Ectodermal cell (in vitro differentiated cells): ENCODE measurements around the gene ZNF341.
A peak's percentile ranks its signal among the peaks of the same experiment; 100 is the strongest.

Experiments
- H3K27ac ChIP-seq: 2 replicates; pipeline ENCODE4 v1.7.0; 2013; ENCODE audit warnings: mild to moderate bottlenecking, low read depth, low read length; ENCODE audit not compliant: insufficient read depth, poor library complexity, severe bottlenecking
- H3K27me3 ChIP-seq: 2 replicates; pipeline ENCODE4 v1.7.0; 2013; ENCODE audit warnings: mild to moderate bottlenecking, low read length; ENCODE audit not compliant: insufficient read depth, control insufficient read depth, poor library complexity, severe bottlenecking
- H3K36me3 ChIP-seq: one replicate; pipeline ENCODE4 v1.7.0; 2013; ENCODE audit warnings: low read length; ENCODE audit not compliant: control insufficient read depth, insufficient read depth
- H3K4me1 ChIP-seq: one replicate; pipeline ENCODE4 v1.7.0; 2013; ENCODE audit warnings: low read length; ENCODE audit not compliant: control insufficient read depth, insufficient read depth
- H3K4me3 ChIP-seq: 2 replicates; pipeline ENCODE4 v1.7.0; 2013; ENCODE audit warnings: low read depth, low read length, control low read depth; ENCODE audit not compliant: insufficient read depth
- H3K9me3 ChIP-seq: 2 replicates; pipeline ENCODE4 v1.7.0; 2013; ENCODE audit warnings: mild to moderate bottlenecking, low read length, moderate library complexity; ENCODE audit not compliant: control insufficient read depth
- WGBS, 2 experiments: methylation state at CpG; one replicate each; pipeline ENCODE4 v1.1.7; 2013; ENCODE audit warnings: missing lambda C conversion rate in 2 of 2; 5-methylcytosine and 5-hydroxymethylcytosine counted together

Gene ZNF341

DNA sequence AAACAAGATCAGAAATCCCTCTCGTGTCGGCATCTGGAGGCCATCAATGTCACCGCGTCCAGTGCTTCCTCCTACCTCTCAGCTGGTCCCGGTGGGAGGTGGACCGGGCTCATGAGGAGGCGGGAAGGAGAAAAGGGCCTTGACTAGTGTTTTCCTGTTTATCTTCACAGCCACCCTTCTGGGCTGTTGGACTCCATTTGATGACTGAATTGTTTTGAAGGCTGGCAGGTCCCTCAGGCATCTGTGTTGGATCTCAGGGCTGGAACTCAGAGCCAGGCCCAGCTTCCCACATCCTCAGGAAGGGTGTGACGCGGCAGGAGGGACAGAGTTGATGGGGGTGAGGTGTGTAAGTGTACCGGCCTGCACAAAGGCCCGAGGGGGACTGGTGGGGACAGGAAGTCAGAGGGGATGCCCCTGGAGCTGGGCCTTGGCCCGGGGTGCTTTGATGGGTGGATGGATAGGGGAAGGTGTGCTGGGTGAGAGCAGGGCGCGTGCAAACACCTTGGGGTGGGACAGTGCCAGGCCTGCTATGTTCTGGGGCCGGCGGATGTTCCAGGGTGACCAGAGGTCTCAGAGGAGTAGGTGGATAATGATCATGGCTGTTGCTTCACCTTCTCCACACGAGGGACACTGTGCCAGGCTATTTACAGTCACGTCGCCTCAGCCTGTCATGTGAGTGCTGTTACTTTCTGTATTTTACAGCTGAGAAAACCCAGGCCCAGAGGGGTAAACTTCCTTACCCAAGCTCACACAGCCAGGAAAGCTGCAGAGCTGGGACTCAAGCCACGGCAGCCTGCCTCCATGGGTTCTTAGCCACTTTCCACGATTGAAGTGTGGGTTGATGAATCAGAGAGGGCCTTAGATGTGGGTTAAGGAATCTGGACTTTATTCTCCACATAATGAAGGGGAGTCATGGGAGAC lies 61.5 kb downstream of the ZNF341 start:
- no peaks in the 10 kb centered on the region for H3K27me3 ChIP-seq
- H3K4me1 ChIP-seq, result no peaks in the 10 kb centered on the region
- H3K36me3 ChIP-seq, result no peaks in the 10 kb centered on the region
- no peaks in the 10 kb centered on the region for H3K9me3 ChIP-seq
- H3K27ac ChIP-seq, result no peak overlapping the region
- no peak overlapping the region for H3K4me3 ChIP-seq
- 89 to 90% methylated on average over 21 of the region's 21 CpGs for WGBS, 2 experiments

DNA sequence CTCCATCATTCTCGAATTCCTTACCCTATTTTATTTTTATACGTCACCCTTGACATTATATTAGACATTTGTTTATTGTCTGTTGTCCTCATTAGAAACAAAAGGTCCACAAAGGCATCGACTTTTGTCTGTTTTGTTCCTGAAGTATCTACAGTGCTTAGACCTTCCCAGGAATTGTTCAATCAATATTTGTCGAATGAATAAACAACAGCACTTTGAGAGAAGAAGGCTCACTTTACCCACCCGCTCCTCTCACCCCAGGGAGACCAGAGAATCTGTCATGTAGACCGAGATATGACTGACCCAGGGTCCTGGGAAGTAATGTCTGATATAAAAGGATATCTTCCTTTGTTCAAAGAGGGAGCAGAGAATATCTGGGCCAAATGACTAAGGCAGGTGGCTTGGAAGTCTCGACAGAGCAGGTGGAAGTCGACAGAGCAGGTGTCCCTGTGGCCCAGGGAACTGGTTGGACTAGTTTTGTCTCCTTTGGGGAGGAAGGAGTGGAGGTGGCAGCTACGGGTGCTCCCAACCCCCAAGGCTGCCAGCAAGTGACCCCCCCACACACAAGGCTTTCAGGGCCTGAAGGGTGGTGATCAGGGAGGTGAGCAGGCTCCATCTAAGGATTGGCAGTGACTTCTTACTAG lies 64.6 kb downstream of the ZNF341 start:
- 86 to 90% methylated on average over 8 to 9 of the region's 9 CpGs for WGBS, 2 experiments
- no peak overlapping the region for H3K4me3 ChIP-seq
- H3K36me3 ChIP-seq, result no peaks in the 10 kb centered on the region
- H3K4me1 ChIP-seq, result no peaks in the 10 kb centered on the region
- no peak overlapping the region for H3K27ac ChIP-seq
- no peaks in the 10 kb centered on the region for H3K9me3 ChIP-seq
- H3K27me3 ChIP-seq, result no peaks in the 10 kb centered on the region

DNA sequence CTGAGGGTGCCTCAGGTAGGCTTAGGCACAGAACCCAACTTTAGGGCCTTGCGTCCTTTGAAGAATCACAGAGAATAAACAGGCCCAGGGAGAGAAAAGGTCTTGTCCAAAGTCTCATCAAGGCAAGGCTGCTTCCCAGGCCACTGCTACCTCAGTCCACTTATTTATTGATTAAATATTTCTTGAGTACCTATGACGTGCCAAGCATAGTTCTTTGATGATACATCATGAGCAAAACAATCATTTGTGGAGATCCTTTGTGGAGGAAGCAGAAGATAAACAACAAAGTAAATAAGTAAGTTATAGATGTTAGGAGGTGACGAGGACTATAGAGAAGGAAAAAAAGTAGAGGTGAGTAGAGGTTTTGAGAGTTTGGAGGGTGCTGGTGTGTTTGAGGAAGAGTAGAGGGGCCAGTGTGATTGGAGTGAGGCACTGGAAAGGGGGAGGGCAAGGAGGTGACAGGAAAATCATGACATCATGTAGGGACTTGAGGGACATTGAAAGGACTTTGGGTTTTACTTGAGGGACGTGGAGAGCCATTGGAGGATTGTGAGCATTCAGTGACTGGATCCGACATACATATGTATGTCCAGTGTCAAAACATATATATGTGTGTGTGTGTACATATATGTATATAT lies 65.2 kb downstream of the ZNF341 start:
- Histone ChIP-seq H3K4me1 (no peaks in the 10 kb centered on the region), H3K4me3 (no peak overlapping the region), H3K27me3 (no peaks in the 10 kb centered on the region), H3K36me3 (no peaks in the 10 kb centered on the region), H3K27ac (no peak overlapping the region), H3K9me3 (no peaks in the 10 kb centered on the region)
- 92 to 94% methylated on average over 5 of the region's 5 CpGs for WGBS, 2 experiments

DNA sequence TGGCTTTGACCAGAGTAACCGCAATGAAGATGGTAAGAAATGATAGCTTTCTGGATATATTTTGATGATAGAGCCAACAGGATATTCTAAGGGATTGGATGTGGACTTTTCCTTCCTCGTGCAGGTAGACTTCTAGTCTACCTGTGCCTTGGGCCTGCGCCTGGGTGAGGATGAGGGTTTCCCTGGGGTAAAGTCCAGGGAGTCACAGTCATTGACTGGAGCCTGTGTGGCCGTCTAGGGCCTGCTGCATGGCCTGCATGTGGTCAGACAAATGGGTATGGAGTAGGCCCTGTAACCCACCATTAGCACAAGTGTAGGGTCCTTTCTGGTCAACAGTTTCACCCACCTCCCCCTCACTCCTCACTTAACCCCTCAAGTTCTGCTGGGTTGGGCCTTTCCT lies 66.6 kb downstream of the ZNF341 start:
- no peaks in the 10 kb centered on the region for H3K4me1 ChIP-seq
- no peaks in the 10 kb centered on the region for H3K36me3 ChIP-seq
- H3K9me3 ChIP-seq, result no peaks in the 10 kb centered on the region
- H3K4me3 ChIP-seq, result no peak overlapping the region
- no peaks in the 10 kb centered on the region for H3K27me3 ChIP-seq
- H3K27ac ChIP-seq, result no peak overlapping the region
- WGBS, 2 experiments, result 91 to 92% methylated on average over 4 of the region's 4 CpGs

DNA sequence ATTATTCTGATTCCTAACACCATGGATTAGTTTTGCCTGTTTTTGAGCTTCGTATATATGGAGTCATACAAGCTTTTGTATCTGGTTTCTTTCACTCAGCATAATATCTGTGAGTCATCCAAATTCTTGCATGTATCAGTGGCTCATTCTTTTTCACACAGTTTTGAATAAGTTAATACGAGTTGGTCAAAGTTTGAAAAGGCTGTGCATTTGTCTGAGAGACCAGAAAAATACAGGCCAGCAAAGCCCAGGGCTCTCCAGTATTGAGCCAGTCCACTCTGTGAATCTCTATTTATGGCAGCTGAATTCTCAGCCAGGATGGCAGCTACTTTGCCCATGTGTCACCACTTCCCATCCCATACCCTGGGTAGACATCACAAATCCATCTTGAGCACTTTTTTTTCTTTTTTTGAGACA lies 72.1 kb downstream of the ZNF341 start:
- H3K27me3 ChIP-seq, result no peaks in the 10 kb centered on the region
- H3K4me1 ChIP-seq, result no peaks in the 10 kb centered on the region
- no peak overlapping the region for H3K27ac ChIP-seq
- H3K36me3 ChIP-seq, result no peaks in the 10 kb centered on the region
- no peaks in the 10 kb centered on the region for H3K9me3 ChIP-seq
- no peak overlapping the region for H3K4me3 ChIP-seq
- 93% methylated on average over 2 of the region's 2 CpGs for WGBS, 2 experiments

DNA sequence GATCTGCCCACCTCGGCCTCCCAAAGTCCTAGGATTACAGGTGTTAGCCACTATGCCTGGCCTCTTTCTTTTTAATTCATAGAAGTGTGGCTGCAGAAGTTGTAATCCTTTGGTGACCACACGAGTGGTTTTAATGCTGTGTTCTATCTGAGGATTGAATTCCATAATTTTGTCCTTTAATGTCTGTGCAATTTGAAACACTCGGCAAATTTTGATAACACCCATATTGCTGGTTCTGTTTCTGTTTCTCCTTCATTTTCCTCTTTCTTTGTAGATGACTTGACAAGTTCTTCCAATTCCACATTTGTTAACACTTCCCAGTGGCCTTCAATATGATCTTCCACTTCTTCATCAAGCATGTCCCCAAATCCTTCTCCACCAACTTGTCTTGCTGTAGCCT lies 76.6 kb downstream of the ZNF341 start:
- Histone ChIP-seq H3K4me1 (peaks cover 12% of the 10 kb centered on the region), H3K36me3 (no peaks in the 10 kb centered on the region), H3K9me3 (no peaks in the 10 kb centered on the region), H3K4me3 (no peak overlapping the region), H3K27me3 (no peaks in the 10 kb centered on the region), H3K27ac (no peak overlapping the region)
- WGBS, 2 experiments, result 92 to 94% methylated on average over 3 of the region's 3 CpGs

DNA sequence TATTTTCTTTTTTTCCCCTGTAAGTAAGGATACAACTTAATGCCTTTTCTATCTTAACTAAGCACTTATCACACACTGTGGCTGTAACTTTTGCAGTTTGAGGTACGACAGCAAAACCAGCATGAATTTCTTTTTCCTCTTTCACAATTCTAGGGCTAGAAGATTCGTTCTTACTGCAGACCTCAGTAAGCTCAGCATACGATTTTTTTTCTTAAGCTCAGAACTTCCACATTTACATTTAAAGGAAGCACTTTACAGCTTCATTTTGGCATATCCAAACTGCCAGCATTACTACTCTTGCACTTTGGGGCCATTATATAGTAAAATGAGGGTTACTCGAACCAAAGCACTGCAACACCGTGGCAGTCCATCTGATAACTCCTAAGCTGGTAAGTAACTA lies 78.5 kb downstream of the ZNF341 start:
- Histone ChIP-seq H3K4me1 (peaks cover 12% of the 10 kb centered on the region), H3K36me3 (no peaks in the 10 kb centered on the region), H3K9me3 (no peaks in the 10 kb centered on the region), H3K27me3 (no peaks in the 10 kb centered on the region), H3K27ac (no peak overlapping the region), H3K4me3 (no peak overlapping the region)
- 76 to 77% methylated on average over 5 of the region's 5 CpGs for WGBS, 2 experiments

DNA sequence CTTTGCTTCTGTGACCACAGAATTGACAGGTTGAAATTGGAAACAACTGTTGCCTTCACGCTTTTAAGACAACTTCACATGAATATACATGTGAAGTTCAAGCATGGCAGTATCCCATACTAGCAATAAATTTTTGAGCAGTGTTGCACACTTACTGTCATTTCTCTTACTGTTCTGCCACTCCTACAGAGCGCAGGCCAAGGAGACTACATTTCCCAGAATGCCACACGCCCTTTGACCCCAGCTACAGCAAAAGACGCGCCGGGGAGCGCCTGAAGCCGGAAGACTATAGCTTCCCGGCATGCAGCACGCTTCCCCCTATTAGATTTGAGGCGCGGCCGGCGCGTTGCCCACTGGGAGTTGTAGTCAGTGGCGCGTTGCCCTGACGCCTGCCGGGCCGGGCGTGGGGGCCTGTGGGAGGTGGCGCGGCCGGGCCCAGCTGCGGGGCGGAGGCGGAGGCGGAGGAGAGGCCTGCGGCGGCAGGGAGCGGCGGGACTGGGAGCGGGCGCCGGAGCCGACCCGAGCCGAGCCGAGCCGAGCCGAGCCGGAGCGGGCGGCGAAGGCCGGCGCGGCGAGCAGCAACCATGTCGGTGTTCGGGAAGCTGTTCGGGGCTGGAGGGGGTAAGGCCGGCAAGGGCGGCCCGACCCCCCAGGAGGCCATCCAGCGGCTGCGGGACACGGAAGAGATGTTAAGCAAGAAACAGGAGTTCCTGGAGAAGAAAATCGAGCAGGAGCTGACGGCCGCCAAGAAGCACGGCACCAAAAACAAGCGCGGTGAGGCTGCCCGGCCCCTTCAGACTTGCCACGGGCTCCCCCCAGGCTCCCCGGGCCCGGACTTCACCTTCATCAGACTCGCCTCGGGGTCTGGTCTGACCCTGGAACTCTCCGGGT lies 79.3 kb downstream of the ZNF341 start, which contains the start of gene CHMP4B:
Gene CHMP4B, plus strand, starts transcription at position 464 of the 891 bp plus-strand sequence. Its CDS starts 121 bp downstream, at position 585.
- no peaks in the 10 kb centered on the region for H3K27me3 ChIP-seq
- no peaks in the 10 kb centered on the region for H3K36me3 ChIP-seq
- H3K27ac ChIP-seq, result peak within 1 kb of the TSS; percentile 52
- H3K4me3 ChIP-seq, result peak within 1 kb of the TSS; percentile 85
- H3K9me3 ChIP-seq, result no peaks in the 10 kb centered on the region
- H3K4me1 ChIP-seq, result peaks cover 12% of the 10 kb centered on the region
- WGBS, 2 experiments, result 1% methylated on average over 71 of the region's 71 CpGs

DNA sequence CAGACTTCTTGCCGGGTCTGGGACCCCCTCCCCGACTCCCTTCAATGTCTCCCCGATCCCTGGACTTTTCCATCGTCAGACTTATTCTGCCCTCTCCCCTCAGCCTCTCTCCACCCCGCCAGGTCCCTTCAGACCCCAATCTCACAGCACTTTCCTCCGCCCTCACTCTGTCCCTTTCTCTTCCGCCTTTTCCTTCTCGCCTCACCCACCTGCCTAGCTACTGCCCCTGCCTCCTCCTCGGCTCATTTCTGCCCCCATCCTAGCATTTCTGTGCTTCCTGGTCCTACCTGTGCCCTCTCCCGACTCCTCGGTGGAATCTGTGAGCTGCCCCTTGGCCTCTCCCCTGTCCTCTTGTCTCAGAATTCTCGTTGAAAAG lies 80.0 kb downstream of the ZNF341 start:
- 0 to 1% methylated on average over 12 of the region's 12 CpGs for WGBS, 2 experiments
- H3K27ac ChIP-seq, result peak overlapping the region; percentile 23
- no peaks in the 10 kb centered on the region for H3K36me3 ChIP-seq
- no peaks in the 10 kb centered on the region for H3K9me3 ChIP-seq
- peak overlapping the region; percentile 85 for H3K4me3 ChIP-seq
- H3K27me3 ChIP-seq, result no peaks in the 10 kb centered on the region
- H3K4me1 ChIP-seq, result peaks cover 12% of the 10 kb centered on the region
